GM23248 (cell line): Measurements from ENCODE around the gene PPHLN1.

Source experiments
- EZH2 ChIP-seq: fragments of 200-600 bp; sonication (generic); IDR thresholded peaks from 2 replicates; pipeline ENCODE4 v1.6.1; 2018; ENCODE audit warnings: antibody characterized with exemption, mild to moderate bottlenecking; ENCODE audit not compliant: insufficient read depth, poor library complexity, severe bottlenecking
- EZH2phosphoT487 ChIP-seq: fragments of 200-600 bp; sonication (generic); IDR thresholded peaks from 2 replicates; pipeline ENCODE4 v1.6.1; 2018; ENCODE audit warnings: antibody characterized with exemption, moderate library complexity, mild to moderate bottlenecking, low read depth; ENCODE audit not compliant: insufficient read depth

- TF ChIP-seq EZH2 (no peak), EZH2phosphoT487 (no peak)
Measured at GRCh38 chr12:42277396-42278127, 48.4 kb upstream of the PPHLN1 start.
